Suprapubic skin (tissue), 4 donors: ENCODE results near the gene KCNIP4.

Source experiments
- EP300 ChIP-seq: sonication (generic); formaldehyde crosslinking; IDR thresholded peaks from one replicate; pipeline ENCODE4 v1.6.1; 2017; ENCODE audit warnings: antibody characterized with exemption
- POLR2A ChIP-seq, 2 donors: fragments of 450-650 bp; IDR thresholded peaks; one replicate each; pipeline ENCODE4 v1.6.1; 2017; ENCODE audit warnings: antibody characterized with exemption in 2 of 2, mild to moderate bottlenecking in 2 of 2, moderate library complexity in 2 of 2
- POLR2AphosphoS5 ChIP-seq, 3 donors: sonication (generic); formaldehyde crosslinking; IDR thresholded peaks; one replicate each; pipeline ENCODE4 v1.6.1; 2017; ENCODE audit warnings: antibody characterized with exemption in 3 of 3
- TF ChIP-seq, protein P1 (sequence below), 2 donors: fragments of 200-600 bp in 1 of 2; fragments of 450-650 bp in 1 of 2; sonication (generic) in 1 of 2; IDR thresholded peaks; one replicate each; pipeline ENCODE4 v1.5.1; 2016 to 2019; ENCODE audit warnings: antibody characterized with exemption in 2 of 2, mild to moderate bottlenecking in 1 of 2, moderate library complexity in 1 of 2

DNA sequence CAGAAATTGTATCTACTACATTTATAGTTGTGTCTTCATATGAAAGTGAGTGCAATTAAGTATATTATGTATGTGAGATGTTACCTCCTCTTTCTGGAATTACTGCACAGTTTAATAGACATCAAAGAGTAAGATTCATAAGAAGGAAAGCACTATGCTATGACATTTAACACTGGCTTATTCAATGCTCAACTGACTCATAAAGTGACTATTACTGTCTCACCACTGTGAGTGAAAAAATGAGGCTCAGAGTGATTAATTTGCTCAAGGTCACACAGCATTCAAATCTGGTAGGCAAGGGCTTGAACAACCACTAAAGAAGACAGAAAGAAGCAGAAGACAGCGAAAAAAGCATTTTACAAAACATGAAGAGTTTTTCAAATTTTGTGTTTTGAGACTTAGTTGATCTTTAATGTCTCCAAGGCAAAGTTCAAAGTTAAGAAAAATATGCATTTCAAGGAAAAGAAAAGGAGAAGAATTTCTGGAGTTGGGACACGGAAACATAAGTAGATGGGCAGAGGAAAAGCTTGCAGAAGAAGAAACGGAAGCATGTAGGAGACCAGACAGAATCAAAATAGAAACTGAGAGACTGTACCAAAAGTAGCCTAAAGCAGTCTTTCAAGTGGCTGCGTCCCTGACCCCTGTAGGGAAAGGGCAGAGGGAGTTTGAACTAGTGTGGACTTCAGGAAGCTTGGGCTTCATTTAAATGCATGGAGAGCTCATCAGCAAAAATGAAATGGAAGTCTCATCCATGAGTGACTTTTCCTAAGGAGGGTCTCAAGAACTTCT lies 66.3 kb downstream of the KCNIP4 start:
- TF ChIP-seq, protein P1, sequence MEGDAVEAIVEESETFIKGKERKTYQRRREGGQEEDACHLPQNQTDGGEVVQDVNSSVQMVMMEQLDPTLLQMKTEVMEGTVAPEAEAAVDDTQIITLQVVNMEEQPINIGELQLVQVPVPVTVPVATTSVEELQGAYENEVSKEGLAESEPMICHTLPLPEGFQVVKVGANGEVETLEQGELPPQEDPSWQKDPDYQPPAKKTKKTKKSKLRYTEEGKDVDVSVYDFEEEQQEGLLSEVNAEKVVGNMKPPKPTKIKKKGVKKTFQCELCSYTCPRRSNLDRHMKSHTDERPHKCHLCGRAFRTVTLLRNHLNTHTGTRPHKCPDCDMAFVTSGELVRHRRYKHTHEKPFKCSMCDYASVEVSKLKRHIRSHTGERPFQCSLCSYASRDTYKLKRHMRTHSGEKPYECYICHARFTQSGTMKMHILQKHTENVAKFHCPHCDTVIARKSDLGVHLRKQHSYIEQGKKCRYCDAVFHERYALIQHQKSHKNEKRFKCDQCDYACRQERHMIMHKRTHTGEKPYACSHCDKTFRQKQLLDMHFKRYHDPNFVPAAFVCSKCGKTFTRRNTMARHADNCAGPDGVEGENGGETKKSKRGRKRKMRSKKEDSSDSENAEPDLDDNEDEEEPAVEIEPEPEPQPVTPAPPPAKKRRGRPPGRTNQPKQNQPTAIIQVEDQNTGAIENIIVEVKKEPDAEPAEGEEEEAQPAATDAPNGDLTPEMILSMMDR (IDR thresholded peaks at IDR 0.05), result no peak
- TF ChIP-seq POLR2AphosphoS5 (IDR thresholded peaks at IDR 0.05) (no peak), EP300 (no peak), POLR2A (IDR thresholded peaks at IDR 0.05) (no peak)
